ENCODE data around the gene MYO3B. TPM values are rescaled to one million over a fixed set of nuclear protein-coding genes. Genes with fewer than 3 reads are reported as not detected.
"Not testable (repeated sequence)": the region's sequence is repeated elsewhere in the genome, so short reads cannot be mapped to it uniquely, and the experiment has no call there.

The MYO3B gene
- total RNA-seq, 4 donors from 2014 or later = 0.06 TPM; not detected in 3

GRCh38 chr2:170665743-170666142 lies 487.8 kb downstream of the MYO3B start:
- TF ChIP-seq POLR2AphosphoS5 (IDR thresholded peaks at IDR 0.05) (no peak), POLR2A (IDR thresholded peaks at IDR 0.05; ENCODE audit: low read depth) (no peak), EP300 (IDR thresholded peaks at IDR 0.05) (no peak), CTCF (IDR thresholded peaks at IDR 0.05) (no peak)
- Histone ChIP-seq H3K36me3 (no peaks in the 10 kb centered on the region), H3K27me3 (no peaks in the 10 kb centered on the region), H3K4me1 (no peaks in the 10 kb centered on the region), H3K27ac (replicated peaks in 1 of 4) (no peak overlapping the region), H3K9me3 (no peaks in the 10 kb centered on the region), H3K4me3 (no peak overlapping the region)
- no peak for DNase-seq (ENCODE audit: extremely low spot score)
- 66% methylated on average over 5 of the region's 5 CpGs for WGBS
- intact Hi-C loops (cut with DNase I) = no loop called here

- H3K36me3 ChIP-seq = no peaks in the 10 kb centered on the region
- H3K9me3 ChIP-seq = no peaks in the 10 kb centered on the region
These were observed 492.0 kb downstream of the MYO3B start for GRCh38 chr2:170669909-170670308.

GRCh38 chr2:170670651-170671050 lies 492.7 kb downstream of the MYO3B start:
- WGBS = 91% methylated on average over 2 of the region's 2 CpGs
- intact Hi-C loops (cut with DNase I) = no loop called here
- Histone ChIP-seq H3K36me3 (no peaks in the 10 kb centered on the region), H3K4me3 (no peak overlapping the region), H3K9me3 (no peaks in the 10 kb centered on the region), H3K4me1 (no peaks in the 10 kb centered on the region), H3K27me3 (no peaks in the 10 kb centered on the region), H3K27ac (replicated peaks in 1 of 4) (no peak overlapping the region)
- no peak for DNase-seq (ENCODE audit: extremely low spot score)
- TF ChIP-seq EP300 (IDR thresholded peaks at IDR 0.05) (no peak), POLR2AphosphoS5 (IDR thresholded peaks at IDR 0.05) (no peak), CTCF (IDR thresholded peaks at IDR 0.05) (no peak), POLR2A (IDR thresholded peaks at IDR 0.05; ENCODE audit: low read depth) (no peak)

More at GRCh38 chr2:170669909-170670308, 492.0 kb downstream of the MYO3B start:
- no peak for DNase-seq (ENCODE audit: extremely low spot score)
- intact Hi-C loops (cut with DNase I) = no loop called here
- Histone ChIP-seq H3K27ac (replicated peaks in 1 of 4) (no peak overlapping the region), H3K27me3 (no peaks in the 10 kb centered on the region), H3K4me3 (no peak overlapping the region), H3K4me1 (no peaks in the 10 kb centered on the region)
- WGBS = 83% methylated on average over 3 of the region's 3 CpGs
- TF ChIP-seq POLR2AphosphoS5 (IDR thresholded peaks at IDR 0.05) = no peak
- TF ChIP-seq EP300 (IDR thresholded peaks at IDR 0.05) = no peak
- no peak for TF ChIP-seq CTCF (IDR thresholded peaks at IDR 0.05)
- no peak for TF ChIP-seq POLR2A (IDR thresholded peaks at IDR 0.05; ENCODE audit: low read depth)

- TF ChIP-seq POLR2A (IDR thresholded peaks at IDR 0.05; ENCODE audit: low read depth) = no peak
These were observed 493.1 kb downstream of the MYO3B start for GRCh38 chr2:170671079-170671478.

GRCh38 chr2:170674282-170674681 lies 496.3 kb downstream of the MYO3B start:
- DNase-seq (ENCODE audit: extremely low spot score); H3K9me3 ChIP-seq; H3K4me3 ChIP-seq; H3K4me1 ChIP-seq; H3K36me3 ChIP-seq; H3K27me3 ChIP-seq; H3K27ac ChIP-seq (replicated peaks in 1 of 4); intact Hi-C loops (cut with DNase I): not testable (repeated sequence)

More at GRCh38 chr2:170671079-170671478, 493.1 kb downstream of the MYO3B start:
- H3K4me1 ChIP-seq = no peaks in the 10 kb centered on the region
- WGBS = 86% methylated on average over 9 of the region's 9 CpGs
- no peak for DNase-seq (ENCODE audit: extremely low spot score)
- no peaks in the 10 kb centered on the region for H3K36me3 ChIP-seq
- no peak overlapping the region for H3K27ac ChIP-seq (replicated peaks in 1 of 4)
- H3K27me3 ChIP-seq = no peaks in the 10 kb centered on the region
- no peaks in the 10 kb centered on the region for H3K9me3 ChIP-seq
- intact Hi-C loops (cut with DNase I) = no loop called here
- H3K4me3 ChIP-seq = no peak overlapping the region

- Histone ChIP-seq H3K4me3 (no peak overlapping the region), H3K36me3 (no peaks in the 10 kb centered on the region), H3K4me1 (peaks cover 0 to 7% (median 0%) of the 10 kb centered on the region in 4 donors), H3K9me3 (no peaks in the 10 kb centered on the region), H3K27ac (replicated peaks in 1 of 4) (no peak overlapping the region), H3K27me3 (no peaks in the 10 kb centered on the region)
- intact Hi-C loops (cut with DNase I) = no loop called here
- no peak for DNase-seq (ENCODE audit: extremely low spot score)
- WGBS = 88% methylated on average over 6 of the region's 6 CpGs
- no peak for TF ChIP-seq EP300 (IDR thresholded peaks at IDR 0.05)
- TF ChIP-seq CTCF (IDR thresholded peaks at IDR 0.05) = no peak
- TF ChIP-seq POLR2AphosphoS5 (IDR thresholded peaks at IDR 0.05) = no peak
- no peak for TF ChIP-seq POLR2A (IDR thresholded peaks at IDR 0.05; ENCODE audit: low read depth)
These were observed 497.8 kb downstream of the MYO3B start for GRCh38 chr2:170675701-170676100.

Measured in esophagus muscularis mucosa (tissue), 4 donors.